ENCODE data around the gene SPIN1. TPM values are rescaled to one million over a fixed set of nuclear protein-coding genes. Genes with fewer than 3 reads are reported as not detected.

The SPIN1 gene
- total RNA-seq, 2 donors from 2014 or later, result 55.6 to 56.3 TPM

GRCh38 chr9:88527618-88528017, 139.4 kb downstream of the SPIN1 start:
- intact Hi-C loops (cut with DNase I), result no loop called here
- DNase-seq, result no peak
- no peak for ATAC-seq

Other genes starting within 250 kb of the SPIN1 start
- gene SPATA31C2, start 250.0 kb upstream of the SPIN1 start, total RNA-seq, result not detected
- gene NXNL2, start 146.7 kb downstream of the SPIN1 start, total RNA-seq, result not detected